Right hindlimb (tissue), 1 donor: ENCODE measurements around the gene TRPM8.
A peak's percentile ranks its signal among the peaks of the same experiment; 100 is the strongest.
"Not testable (repeated sequence)": the region's sequence is repeated elsewhere in the genome, so short reads cannot be mapped to it uniquely, and the experiment has no call there.

Experiments
- DNase-seq: peaks from one replicate; pipeline ENCODE4 v3.0.0-alpha.2; 2018

Gene TRPM8

DNA sequence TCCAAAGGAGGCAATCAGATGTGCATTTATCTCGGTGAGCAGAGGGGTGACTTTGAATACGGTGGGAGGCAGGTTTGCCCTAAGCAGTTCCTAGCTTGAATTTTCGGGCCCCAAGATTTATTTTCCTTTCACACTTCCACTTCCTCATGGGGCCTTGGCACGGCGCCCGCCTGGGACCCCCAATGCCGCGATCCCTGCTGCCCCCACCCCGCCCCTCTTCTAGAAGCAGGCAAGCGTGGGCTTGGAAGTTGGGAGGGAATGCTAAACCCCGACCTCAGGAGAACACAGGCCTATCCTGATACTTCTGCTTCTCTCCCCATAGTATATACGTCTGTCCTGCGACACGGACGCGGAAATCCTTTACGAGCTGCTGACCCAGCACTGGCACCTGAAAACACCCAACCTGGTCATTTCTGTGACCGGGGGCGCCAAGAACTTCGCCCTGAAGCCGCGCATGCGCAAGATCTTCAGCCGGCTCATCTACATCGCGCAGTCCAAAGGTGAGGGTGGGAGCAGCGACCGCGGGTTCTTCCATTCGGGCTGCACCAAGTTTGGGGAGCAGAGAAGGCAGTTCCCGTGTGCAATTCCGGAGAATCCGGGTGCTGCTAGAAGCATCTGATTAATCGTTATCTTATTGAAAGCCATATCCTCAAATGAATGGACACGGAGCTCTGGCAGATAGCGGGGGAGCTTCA lies 21.6 kb downstream of the TRPM8 start:
- DNase-seq: no peak

- no peak for DNase-seq
Measured at GRCh38 chr2:233940376-233941276, 23.5 kb downstream of the TRPM8 start.

DNA sequence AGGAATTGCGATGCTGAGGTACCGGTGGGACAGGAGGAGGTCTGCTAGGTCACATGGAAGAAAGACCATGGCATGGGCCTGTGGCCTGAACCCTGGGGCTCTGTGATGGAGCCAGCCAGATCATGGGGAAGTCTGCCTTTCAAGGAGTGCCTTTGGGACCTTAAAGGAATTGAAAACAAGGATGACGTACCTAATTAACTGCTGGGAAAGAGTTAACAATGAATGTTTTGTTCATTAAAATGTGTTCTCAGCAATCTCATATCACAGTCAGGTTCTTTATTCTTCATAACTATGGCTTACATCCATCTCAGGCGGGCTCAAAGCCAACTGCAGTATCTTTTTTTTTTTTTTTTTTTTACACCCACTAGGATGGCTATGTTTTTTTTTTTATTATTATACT lies 25.6 kb downstream of the TRPM8 start:
- no peak for DNase-seq

DNA sequence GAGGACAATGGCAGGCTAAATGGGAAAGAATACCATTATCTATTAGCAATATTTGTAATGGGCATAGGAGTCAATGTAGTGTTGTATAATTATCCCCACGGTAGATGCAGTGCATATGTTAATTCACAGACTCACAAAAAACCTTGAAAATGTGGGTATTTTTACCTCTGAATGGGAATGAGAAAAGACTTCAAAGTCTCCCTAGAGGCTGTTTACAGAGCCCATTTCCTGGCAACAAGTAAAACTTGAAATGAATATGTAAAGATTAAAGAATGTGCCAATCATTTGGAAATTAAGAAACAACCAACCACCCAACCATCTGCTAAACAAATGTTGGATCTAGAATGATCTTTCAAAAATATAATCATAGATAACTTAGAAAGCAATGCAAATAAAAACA lies 27.1 kb downstream of the TRPM8 start:
- DNase-seq: no peak

DNA sequence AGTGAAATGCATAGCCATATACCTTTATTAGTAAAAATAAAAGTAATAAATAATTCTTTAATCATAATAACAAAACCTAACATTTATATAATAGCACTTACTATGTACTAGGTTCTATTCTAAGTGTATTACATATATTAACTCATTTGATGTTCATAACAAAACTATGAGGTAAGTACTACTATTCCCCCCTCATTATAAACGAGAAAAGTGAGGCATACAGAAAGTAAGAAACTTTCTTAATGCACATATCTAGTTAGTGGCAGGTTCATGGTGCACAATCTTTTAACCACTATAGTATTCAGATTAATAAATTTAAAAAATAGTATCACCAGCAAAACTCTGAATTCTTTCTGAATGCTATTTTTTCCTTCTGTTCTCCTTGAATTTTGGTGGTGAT lies 27.5 kb downstream of the TRPM8 start:
- no peak for DNase-seq

DNA sequence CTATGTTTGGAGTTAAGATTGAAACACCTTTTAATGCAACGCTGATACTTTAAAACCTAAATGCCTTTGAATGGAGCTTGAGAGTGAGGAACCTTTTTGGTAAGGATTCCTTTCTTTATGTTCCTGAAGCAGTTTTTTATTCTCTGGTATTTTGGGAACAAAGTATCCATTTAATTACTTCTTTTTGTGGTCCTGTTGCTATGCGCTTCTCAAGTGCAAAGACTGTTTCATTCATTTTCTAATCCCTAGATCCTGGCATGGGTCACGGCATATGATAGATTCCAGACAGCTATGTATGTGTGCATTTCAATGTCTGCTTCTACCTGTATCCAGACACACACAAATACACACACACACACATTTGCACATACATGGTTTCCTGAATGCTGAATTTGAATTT lies 28.0 kb downstream of the TRPM8 start:
- DNase-seq: no peak

GRCh38 chr2:233950078-233950825 lies 33.1 kb downstream of the TRPM8 start:
- no peak for DNase-seq

- DNase-seq: no peak
Measured at GRCh38 chr2:233952335-233952734, 35.2 kb downstream of the TRPM8 start.

DNA sequence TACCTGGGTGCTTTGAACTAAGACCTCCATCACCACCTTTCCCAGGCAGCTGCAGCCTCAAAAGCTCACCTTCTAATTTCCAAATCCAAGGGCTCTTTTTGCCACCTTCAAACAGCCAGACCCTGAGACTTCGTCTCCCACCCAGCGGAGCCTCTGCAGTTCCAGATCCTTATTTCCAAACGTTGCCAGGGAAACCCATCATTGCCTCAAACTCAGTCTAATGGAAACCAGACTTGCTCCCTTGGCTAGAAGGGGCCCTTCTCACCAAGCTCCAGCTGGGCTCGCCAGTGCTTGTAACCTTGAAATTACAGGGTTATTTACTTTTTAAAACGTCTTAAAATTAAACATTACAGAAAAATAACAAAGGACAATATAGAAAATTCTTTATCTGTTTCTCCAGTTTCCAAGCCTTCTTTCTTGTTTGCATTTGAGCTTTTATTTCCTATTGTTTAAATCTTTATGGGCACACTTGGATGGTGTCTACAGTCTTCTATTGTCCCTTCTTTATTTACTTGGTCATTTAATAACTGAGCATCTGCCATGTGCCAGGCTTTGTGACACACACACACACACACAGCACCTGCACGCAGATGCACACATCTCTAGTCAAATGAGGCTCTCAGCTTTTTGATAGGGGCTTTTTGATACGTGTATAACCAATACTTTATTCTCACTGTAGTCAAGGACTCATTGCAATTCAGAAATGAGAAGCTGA lies 36.1 kb downstream of the TRPM8 start:
- DNase-seq: no peak

DNA sequence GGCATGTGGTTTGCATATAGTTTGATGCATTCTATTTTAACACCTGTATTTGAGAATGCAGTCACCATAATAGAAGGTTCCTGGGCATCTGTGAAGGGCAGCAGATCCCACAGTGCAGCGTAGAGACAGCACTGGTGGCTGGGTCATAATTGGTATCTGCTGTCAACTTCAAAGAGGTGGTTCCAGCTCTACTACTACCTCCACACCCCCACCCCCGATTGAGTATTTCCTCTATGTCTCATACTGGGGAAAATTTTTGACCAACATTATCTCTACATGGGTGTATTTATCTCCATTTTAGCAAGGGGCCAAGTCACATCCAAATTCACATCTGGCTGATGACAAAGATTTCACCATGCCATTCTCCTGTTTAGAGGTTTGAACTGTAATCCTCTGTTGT lies 43.0 kb downstream of the TRPM8 start:
- no peak for DNase-seq

- no peak for DNase-seq
Measured at GRCh38 chr2:233961905-233962304, 44.7 kb downstream of the TRPM8 start.

GRCh38 chr2:233964581-233964980 lies 47.4 kb downstream of the TRPM8 start:
- no peak for DNase-seq

DNA sequence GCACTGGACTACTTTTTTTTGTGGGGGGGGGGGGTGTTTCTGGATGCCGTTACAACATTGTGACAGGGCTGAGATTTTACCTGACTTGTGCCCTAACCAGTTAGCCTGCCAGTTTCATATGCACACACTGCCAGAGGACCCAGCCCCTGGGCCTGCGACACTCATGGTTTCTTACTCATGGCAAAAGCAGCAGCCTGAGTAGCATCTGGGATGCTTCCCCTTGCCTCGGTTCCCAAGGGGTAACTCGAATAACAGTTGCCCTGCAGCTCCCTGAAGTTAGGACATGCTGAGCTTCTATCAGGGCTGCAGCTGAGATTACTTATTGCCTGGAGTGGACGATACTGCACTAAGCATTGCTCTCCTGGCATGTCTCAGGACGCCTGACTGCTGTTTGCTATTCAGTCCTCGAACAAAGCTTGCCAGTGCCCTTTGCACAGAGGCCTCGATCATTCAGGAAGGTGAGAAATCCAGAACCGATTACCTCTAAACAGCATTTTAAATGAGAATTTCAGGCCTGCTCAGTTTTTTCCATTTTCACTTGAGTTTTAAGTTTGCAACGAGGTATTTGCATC lies 47.9 kb downstream of the TRPM8 start:
- no peak for DNase-seq

- not testable (repeated sequence) for DNase-seq
Measured at GRCh38 chr2:233965646-233966045, 48.5 kb downstream of the TRPM8 start.

GRCh38 chr2:233966388-233966787 lies 49.2 kb downstream of the TRPM8 start:
- peak; percentile 35 for DNase-seq

DNA sequence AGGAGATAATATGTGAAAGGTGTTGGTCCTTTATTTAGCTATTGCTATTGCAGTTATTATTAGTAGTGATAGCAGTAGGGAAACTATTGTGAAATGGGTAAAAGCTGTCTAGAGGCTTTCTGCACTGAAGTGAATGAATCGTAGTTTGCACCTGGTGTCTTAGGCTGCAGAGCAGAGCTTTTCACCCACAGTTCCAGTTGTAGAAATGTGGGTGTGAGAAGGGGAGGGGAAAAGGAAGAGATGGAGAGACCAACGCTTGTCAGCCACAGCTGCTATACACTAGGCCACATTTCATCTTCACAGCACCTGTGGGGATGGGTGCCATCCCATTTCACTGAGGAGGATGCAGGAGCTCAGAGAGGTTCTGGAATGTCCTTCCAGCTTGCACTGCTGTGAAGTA lies 50.0 kb downstream of the TRPM8 start:
- no peak for DNase-seq

DNA sequence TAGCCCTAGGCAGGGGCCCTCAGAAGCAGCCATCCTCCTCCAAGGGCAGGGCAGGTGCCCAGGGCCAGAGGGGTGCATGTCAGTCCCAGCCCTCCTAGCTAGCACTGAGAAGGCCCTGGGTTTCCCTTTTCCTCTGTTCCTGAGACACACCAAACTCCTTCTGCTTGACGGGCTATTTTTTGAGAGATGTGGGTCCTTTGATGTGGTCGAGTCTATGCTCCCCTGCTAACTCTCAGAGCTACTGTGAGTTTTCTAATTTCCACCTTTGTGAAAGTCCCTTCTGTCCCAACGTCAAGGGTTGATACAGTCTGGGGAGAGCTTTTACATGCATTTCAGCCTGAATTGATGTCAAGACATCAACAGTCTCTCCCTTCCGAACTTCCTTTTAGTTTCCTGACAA lies 51.4 kb downstream of the TRPM8 start:
- DNase-seq: no peak

DNA sequence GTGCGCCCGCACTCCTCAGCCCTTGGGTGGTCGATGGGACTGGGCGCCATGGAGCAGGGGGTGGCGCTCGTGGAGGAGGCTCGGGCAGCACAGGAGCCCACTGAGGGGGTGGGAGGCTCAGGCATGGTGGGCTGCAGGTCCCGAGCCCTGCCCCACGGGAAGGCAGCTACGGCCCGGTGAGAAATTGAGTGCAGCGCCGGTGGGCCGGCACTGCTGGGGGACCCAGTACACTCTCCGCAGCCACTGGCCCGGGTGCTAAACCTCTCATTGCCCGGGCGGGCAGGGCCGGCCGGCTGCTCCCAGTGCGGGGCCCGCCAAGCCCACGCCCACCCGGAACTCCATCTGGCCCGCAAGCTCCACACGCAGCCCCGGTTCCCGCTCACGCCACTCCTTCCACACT lies 55.3 kb downstream of the TRPM8 start:
- DNase-seq: not testable (repeated sequence)

GRCh38 chr2:233972941-233973575 lies 55.9 kb downstream of the TRPM8 start:
- no peak for DNase-seq

- DNase-seq: no peak
Measured at GRCh38 chr2:233973786-233974185, 56.6 kb downstream of the TRPM8 start.

DNA sequence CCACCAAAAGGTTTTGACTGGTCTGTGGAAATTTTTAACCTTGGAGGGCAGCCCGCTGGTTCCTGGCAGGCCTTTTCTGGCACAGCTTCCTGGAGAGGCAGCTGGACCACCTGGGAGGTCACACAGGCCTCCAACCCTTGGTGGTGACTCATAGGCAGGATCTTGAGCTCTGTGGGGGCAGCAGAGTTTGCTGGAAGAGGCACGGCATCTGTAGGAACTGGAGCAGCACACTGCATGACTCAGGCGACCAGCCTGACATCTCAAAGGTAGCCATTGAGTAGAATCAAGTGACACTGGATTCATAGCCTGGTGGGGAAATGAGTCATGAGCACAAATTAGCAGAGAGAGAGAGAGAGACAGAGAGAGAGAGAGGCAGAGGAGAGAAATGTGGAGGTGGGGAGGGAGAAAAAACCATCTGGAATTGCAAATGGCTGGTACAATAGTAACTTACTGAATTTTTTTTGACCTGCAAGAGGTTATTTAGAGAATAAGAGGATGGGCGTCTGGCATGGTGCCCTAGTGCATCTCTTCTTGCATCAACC lies 57.4 kb downstream of the TRPM8 start:
- DNase-seq: peak; percentile 38

- no peak for DNase-seq
Measured at GRCh38 chr2:233976087-233976486, 58.9 kb downstream of the TRPM8 start.
